Body of pancreas (tissue), 4 donors: Measurements from ENCODE around the gene FBXL17.

Experiments used
- CTCF ChIP-seq, 7 experiments: fragments of 450-650 bp in 4 of 7; fragments of 200-600 bp in 3 of 7; sonication (generic) in 3 of 7; IDR thresholded peaks; one replicate each; pipeline ENCODE4 v1.5.1; 2016 to 2019; ENCODE audit warnings: antibody characterized with exemption in 7 of 7
- POLR2A ChIP-seq, 3 donors: fragments of 450-650 bp; IDR thresholded peaks; one replicate each; pipeline ENCODE4 v1.6.1; 2016; ENCODE audit warnings: antibody characterized with exemption in 3 of 3, mild to moderate bottlenecking in 2 of 3

DNA sequence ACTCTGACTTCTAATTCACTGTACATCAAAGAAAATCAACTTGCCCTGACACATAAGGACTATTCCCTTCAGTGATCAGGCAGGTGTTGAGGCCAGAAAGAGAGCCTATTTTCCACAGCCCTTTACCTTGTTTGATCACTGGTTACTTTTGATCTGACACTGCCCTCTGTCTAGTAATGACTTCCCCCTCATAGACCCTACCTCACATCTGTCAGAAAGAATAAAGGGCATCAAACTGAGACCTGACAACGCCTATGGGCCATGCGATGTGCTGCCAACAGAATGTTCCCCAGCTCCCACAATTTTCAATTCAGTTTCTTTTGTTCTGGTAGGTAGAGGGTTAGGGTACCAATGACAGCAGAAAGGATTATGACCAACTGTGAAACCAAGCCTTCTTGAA lies 47.7 kb downstream of the FBXL17 start:
- TF ChIP-seq CTCF (IDR thresholded peaks at IDR 0.05), result no peak
- no peak for TF ChIP-seq POLR2A (IDR thresholded peaks at IDR 0.05)
